Fibroblast of upper back skin (primary cell): ENCODE measurements around the gene MRPL10.

Experiments used
- DNase-seq: peaks from one replicate; pipeline ENCODE4 v3.0.0-alpha.2; 2013

Gene MRPL10

DNA sequence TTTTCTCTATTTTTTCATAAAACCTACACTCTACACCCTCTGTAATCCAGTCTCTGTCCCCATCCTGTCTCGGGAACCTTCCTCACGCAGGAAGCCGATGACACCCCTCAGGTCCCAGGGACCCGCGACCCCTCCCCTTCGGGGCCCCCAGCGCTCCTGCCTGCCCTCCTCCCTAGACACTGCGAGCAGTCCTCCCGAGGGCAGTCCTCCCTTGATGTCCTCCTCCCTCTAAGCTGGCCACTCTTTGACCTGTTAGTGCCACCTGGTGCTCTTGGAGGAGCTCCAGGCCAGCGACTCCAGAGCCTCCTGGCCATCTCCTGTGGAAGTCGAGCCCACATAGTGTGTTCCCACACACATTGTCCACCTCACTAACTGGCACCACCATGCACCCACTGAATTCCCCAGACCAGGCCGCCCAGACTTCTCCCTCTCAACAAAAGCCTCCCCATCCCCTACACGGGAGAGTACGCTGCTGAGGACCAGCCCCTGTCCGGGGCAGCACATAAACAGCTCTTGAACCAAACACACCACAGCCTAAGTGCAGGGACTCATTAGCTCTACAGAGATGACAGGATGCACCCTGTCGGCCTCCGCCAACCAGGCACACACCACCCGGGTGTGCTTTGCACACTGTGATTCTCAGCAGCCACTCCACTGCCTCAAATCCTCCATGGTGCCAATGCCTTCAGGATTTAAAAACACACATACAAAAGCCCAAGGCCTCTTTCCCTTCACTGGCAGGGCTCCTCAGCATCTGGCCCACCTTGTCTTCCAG, 19.0 kb downstream of the MRPL10 start:
- DNase-seq, result no peak

DNA sequence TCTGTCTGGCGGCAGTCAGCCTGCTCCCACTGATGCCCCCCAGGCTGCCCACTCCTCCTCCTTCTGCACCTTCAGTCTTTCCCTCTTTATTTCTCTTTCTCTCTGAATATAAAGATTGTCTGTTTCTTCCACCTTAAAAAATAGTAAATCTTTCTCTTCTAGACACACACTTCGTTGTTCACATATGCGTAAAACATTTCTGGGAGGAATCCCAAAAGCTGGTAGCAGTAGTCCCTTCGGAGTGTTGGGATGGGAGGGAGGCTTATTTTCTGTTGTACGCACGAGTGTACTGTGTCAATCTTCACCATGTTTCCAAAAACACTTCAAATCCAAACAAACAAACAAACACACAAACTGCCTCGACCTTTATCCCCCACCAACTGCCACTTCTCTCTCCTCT, 19.6 kb downstream of the MRPL10 start:
- DNase-seq, result no peak

DNA sequence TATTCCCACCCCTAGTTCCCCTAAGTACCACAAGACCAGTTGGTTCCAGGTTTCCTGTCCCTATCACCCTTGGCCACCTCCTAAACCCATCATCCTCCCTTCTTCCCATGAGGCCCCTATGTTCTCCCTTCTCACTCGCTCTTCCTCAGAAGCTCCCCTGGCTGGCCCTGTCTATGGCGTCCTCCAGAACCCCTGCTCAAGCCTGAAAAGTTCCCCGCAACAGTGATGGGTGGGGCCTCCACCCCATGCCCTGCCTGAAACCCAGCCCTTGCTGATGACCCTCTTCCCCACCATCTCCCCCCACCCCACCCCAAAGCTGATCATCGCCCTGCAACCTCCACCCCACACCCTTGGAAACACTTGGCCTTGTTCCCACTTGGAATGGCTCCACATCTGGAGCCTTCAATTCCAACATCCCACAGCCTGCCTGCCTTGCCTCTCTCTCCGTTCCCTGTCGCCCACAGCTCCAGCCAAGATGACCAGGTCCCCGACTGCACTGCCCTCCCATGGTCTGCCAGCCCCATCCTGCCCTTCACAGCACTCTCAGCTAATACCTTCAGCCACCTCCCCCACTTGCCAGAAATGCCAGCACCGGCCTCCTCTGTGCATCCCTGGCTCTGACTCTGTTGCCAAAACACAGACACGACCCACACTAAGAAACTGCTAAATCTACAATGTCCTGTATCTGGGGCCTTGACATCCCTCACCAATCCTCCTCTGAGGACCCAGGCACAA, 20.3 kb downstream of the MRPL10 start:
- no peak for DNase-seq

DNA sequence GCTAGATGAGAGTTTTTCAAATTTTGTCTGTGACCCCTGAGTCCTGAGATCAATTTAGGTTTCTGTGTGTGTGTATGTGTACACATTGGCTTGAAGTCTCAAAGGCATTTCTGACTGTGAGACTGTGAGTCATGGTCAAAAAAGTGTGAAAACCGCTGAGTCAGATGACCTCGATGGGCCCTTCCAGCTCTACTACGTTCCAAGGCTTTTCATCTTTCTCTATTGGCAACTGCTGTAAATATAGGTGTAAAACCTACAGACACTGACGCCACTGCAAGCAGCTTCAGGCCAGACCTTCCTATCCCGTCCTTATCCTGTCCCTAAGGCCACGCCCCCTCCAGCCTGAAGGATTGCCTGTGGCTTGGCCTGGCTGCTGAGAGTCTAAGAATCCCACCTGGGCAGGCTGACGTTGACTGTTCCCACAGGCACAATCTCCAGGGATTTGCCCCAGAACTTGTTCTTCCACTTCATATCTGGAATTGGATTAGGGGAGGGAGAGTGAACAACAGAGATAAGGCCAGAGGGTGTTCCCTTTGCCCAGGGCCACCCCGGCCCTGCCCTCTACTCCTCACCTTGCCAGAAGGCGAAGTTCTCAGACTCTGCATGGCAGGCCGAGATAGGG, 21.0 kb downstream of the MRPL10 start:
- DNase-seq, result peak; percentile 83

DNA sequence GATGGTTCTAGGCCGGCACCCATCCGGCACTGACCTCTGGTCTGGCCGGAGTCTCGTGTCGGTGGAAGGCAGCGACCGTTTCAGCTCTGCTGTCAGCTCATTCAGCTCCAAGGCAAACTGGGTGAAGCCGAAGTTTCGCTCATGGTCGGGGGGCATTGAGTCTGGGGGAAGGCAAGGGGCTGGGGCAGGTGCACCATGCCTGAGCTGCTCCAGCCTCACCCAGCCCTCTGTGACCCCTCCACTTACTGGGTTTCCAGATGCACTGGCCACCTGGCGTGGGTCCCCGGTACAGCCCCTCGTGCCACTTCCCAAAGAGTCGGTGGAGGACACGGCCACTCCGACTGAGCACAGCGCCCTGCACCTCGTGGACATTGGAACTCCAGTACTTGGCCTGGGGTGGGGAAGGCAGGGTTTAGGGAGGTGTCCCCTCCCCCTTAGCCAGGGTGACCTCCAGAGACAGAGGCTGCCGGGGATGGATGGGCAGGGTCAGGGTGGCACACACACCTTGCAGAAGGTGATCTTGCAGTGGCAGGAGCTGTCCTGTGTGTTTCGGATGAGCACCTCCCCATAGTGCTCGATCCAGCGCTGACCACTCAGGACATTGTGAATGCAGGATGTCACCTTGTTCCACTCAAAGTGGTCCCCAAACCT, 22.4 kb downstream of the MRPL10 start:
- DNase-seq, result no peak

DNA sequence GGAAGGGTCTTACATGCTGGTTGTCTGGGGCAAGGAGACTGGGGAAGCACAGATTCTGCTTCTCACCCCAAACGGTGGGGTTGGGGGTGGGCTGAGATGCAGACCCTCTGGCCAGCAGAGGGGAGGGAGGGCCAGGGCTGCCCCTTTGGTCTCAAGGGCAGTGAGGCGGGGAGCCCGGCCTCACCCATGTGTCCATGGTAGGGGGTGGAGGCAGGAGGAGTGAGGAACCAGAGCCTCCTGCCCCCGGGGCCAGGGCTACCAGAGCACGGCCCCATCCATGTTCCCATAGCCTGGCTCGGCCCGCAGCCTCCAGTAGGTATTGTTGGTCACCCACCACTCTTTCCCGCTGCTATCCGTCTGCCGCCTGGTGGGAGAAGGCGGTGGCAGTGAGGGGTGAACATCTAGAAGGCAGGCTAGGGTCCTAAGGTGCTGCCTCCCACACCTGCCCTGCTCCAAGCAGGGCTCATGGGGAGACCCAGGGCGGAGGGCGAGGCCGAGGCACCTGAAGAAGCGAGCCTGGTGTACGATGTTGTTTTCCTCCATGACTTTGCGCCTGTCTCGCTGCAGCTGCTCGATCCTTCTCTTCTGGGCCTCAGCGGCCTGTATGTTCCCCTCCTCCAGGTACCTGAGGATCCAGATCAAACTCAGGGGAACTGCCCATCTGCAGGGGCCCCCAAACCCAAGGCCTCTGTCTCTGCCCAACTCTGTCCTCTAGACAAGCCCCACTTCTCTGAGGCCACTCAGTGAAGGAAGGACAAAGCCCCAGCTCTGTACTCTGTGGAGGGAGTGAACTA, 23.1 kb downstream of the MRPL10 start:
- no peak for DNase-seq

DNA sequence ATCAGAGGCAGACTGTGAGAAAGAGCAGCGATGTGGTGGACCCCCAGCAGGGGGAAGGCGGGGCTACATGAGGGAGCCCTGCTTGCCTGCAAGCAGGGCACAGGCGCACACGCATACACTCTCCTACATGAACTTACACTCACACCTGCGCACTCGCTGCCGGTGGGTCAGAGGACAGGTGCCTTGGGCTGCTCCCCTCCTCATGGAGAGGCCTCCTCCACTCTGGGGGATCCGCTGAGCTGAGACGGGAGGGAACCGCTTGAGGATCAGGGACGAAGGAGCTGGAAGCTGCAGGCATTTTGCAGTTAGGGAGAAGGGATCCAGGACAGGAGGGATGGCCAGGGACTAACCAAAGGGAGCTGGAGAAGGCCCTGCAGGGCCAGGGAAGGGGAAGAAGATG, 23.9 kb downstream of the MRPL10 start:
- DNase-seq, result no peak

DNA sequence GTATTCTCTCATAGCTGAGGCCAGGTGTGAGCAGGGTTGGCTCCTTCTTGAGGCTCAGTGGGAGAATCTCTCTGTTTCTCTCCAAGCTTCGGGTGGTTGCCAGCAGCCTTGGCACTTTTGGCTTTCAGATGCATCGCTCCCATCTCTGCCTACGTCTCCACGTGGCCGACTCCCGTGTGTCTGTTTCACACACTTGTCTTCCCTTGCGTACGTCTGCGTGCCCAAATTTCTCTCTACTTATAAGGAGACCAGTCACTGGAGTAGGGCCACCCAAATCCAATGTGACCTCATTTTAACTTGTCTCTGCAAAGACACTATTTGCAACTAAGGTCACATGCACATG, 24.5 kb downstream of the MRPL10 start:
- DNase-seq, result no peak

DNA sequence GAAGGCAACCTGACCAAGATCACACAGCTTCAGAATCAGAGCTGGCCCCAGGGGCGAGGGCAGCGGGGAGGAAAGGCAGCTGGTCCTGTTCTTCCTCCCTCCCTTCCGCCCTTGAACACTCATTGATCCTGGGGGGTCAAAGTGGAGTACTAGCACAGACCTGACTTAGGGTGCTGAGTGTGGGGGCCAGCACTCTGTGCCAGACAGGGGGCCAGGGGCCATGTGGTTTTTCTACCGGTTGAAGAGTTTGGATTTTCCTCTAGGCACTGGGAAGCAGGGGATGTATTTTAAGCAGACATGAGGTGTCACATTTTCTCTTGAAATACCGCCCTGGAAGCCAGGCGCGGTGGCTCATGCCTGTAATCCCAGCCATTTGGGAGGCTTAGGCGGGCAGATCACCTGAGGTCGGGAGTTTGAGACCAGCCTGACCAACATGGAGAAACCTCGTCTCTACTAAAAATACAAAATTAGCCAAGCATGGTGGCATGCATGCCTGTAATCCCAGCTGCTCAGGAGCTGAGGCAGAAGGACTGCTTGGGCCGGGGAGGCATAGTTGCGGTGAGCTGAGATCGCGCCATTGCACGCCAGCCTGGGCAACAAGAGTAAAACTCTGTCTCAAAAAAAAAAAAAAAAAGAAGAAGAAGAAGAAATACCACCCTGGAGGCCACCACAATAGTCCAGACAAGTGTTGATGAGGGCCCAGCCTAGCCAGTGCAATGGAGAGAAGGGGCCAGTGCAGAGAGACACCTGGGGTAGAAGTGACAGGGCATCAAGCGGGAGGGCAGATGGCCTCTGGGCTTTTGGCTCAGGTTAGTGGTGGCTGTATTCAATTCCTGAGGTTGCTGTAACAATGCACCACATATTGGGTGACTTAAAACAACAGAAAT, 25.1 kb downstream of the MRPL10 start:
- DNase-seq, result no peak

DNA sequence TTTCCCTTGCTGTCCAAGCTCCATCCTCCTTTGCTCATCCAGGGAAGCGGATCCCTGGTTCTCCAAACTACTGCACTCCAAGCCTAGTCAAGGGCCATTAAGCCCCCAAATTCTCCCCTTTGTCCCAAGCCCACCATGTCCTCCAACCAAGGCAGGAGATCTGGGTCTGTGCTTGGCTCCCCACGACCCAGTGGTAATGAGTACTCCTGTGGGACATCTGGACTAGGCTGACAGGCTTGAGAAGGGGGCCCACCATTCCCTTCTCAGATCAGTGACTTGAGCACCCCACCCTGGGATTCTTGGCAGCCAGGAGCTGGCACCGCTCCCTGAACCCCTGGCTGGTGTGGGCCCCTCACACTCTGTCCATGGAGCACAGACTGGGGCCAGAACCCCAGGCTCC, 26.9 kb downstream of the MRPL10 start:
- DNase-seq, result no peak

DNA sequence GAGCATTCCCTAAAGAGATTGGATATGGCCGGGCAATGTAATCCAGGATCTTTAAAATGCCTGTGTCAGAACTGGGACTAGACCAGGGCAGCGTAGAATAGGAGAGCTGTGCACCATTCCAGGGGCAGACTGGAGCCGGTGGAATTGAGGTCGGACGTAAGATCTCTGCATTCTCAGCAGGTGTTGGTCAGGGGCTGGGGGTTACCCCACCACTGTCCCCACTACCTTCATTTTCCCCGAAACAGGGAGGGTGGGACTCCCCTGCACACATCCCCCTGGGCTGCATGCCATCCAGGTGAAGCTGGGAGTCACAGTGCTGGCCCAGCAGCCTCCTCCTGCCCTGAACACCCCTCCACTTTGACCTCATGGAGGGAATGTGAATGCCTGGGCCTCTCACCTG, 27.6 kb downstream of the MRPL10 start:
- no peak for DNase-seq

DNA sequence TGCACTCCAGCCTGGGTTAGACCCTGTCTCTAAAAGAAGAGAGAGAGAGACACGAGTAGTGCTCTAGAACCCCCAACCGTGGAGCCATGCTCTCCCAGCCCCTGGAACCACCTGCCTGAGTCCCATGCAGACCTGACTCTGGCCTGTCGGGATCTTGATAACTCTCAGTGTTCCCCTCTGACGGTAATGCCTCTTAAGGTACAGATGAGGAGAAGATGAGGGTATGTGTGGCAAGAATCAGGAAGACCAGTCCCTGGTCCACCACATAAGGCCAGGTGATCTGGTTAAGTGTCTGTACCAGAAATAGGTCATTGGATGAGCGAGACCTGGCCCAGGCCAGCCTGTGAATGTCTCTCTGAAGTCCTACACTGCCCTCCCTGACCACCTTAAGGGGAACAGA, 28.1 kb downstream of the MRPL10 start:
- no peak for DNase-seq

DNA sequence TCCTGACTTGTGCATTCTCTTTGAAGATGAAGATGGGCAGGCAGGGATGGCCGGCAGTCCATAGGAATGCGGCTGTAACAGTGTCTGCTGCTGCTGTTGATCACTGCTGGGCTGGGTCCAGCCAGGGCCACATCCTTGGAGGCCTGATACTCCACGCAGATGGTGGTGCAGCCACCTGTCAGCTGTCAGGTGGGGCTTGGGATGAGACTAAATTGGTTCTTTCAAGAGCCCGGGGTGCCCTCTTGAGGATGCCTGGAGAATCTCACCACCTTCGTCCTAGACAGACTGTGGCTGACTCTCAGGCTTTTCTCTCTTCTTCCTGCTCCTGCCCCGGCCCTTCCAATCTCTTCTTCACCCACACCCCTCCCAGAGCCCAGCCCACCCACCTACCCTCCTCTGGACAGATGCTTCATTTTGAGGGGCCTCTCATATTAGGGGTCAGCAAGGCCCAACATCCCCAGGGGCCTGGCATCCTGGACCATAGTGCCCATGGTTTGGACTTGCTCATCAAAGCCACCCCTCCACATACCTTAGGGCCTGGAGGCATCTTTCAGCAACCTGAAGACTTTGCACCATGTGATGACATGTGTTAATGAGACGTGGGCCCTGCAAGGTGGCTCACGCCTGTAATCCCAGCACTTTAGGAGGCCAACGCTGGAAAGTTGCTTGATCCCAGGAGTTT, 28.9 kb downstream of the MRPL10 start:
- peak; percentile 33 for DNase-seq

DNA sequence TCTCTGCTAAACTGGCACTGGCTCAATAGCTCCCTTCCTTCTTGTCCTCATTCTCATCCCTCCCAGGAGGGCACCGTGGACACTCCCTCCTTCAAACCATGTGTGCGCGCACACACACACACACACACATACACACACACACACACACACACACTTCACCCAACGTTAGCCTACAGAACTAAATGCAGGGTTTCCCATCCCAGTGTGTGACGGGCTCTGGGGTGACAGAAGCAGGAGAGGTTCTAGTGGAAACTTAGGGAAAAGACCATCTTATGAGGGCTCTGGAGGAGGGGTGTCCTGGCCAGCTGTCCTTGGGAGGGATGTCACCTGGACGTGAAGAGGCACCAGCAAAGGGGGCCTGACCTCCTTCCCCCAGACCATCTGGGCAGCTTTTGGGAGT, 29.4 kb downstream of the MRPL10 start:
- no peak for DNase-seq

DNA sequence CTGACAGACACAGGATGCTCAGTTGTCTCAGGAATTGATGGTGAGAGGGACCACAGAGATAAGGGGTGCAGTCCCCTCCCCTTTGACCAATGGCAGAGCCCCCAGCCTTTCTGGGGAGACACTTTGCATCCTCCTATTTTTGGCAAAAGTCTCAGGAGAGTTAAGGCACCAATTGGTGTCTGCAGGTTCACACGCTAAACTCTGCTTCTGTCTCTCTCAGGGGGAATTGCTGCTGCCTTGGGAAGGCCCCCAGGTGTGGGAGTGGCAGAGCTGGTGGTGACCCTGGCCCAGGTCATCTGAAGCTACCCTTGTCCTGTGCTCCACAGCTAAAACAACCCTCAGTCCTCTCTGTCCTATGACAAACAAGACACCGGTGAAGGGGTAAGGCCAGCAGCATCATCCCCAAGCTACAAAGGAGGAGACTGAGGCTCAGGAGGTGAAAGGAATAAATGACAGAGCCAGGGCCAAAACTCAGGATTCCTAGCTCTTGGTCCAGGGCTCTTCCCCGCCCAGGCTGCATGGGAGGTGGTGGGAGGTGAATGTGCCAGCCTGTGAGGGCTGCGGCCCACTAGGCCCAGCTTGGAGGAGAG, 30.1 kb downstream of the MRPL10 start:
- no peak for DNase-seq

DNA sequence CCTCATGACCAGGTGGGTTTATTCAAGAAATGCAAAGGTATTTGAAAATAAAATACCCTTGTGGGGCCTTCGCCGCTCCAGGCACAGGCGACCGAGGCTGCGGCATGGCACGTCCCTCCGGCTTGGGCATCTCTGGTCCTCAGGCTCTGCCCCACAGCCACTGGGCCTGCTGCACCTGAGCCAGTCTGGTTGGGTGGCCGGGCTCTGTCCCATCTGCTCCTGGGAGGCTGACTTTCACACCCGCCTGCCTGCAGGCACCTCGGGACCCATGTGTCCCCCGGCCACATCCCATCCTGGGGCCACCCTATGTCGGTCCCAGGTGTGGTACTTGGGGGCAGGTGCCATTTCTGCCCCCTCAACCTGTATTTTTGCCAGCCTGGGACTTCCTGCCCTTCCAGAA, 30.7 kb downstream of the MRPL10 start:
- no peak for DNase-seq

DNA sequence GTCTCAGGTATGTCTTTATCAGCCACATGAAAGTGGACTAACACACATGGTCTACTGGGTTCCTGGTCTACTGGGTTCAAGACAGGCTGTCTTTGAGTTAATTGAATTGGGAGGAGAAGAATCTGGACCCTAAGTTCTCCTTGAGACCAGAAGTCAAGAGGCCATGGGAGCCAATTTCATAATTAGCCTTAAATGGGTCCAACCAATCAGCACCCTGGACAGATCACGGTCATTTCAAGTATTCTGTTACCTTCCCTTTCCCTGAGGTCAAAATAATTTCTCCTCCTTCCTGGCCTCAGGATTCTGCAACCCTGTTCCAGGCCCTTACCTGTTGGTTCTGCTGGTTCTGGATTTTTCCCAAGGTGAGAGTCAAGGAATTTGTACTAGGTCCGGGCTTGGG, 33.5 kb downstream of the MRPL10 start:
- DNase-seq, result no peak

DNA sequence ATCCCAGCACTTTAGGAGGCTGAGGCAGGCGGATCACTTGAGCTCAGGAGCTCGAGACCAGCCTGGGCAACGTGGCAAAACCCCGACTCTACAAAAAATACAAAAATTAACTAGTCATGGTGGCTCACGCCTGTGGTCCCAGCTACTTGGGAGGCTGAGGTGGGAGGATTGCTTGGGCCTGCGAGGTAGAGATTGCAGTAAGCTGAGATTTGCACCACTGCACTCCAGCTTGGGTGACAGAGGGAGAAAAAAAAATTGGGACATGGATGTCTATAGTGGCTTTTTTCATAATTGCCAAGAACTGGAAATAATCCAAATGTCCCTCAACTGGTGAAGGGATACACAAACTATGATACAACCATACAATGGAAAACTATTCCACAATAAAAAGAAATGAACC, 38.4 kb downstream of the MRPL10 start:
- DNase-seq, result no peak

DNA sequence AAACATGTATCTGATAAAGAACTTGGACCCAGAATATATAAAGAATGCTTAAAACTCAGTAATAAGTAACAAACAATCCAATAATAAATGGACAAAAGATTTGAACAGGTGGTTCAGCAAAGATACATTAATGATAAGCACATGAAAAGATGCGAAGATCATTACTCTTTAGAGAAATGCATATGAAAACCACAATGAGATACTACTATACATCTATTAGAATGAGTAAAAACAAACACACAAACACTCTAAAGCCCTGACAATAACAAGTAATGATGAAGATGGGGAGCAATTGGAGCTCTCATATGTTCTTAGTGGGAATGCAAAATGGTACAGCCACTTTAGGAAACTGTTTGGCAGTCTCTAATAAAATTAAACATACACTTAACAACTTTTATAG, 38.9 kb downstream of the MRPL10 start:
- DNase-seq, result no peak

DNA sequence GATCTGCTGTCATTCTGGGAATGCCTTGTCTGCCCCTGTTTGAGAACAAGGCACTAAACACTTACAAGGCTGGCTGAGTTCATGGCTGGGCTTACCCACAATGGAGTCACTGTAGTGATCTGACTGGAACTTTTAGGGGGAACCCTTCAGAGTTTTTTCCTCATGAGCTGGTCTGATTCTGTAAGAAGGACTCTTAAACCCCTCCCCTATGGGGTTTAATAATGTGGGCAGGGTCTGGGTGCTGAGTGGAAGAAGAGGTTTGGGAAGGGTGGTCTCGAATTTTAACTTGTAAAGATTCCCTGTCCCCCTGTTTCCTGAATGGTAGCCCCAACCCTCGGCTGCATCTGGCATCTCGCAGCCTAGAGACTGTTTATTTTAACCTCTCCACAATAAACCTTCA, 40.3 kb downstream of the MRPL10 start:
- DNase-seq, result no peak
